ENCODE data around the gene BMP6.
"Not testable (repeated sequence)": the region's sequence is repeated elsewhere in the genome, so short reads cannot be mapped to it uniquely, and the experiment has no call there.

Gene BMP6

GRCh38 chr6:7794509-7794908 is 68.6 kb downstream of the BMP6 start:
- DNase-seq (ENCODE audit: low read depth), result no peak

GRCh38 chr6:7797386-7797785 is 71.5 kb downstream of the BMP6 start:
- DNase-seq (ENCODE audit: low read depth), result no peak

GRCh38 chr6:7798751-7799150 is 72.9 kb downstream of the BMP6 start:
- DNase-seq (ENCODE audit: low read depth), result no peak

GRCh38 chr6:7802662-7803061 is 76.8 kb downstream of the BMP6 start:
- DNase-seq (ENCODE audit: low read depth), result no peak

- DNase-seq (ENCODE audit: low read depth), result no peak
These were observed 77.3 kb downstream of the BMP6 start for GRCh38 chr6:7803214-7803613.

GRCh38 chr6:7805078-7805849 is 79.4 kb downstream of the BMP6 start:
- DNase-seq (ENCODE audit: low read depth), result no peak

- no peak for DNase-seq (ENCODE audit: low read depth)
These were observed 79.9 kb downstream of the BMP6 start for GRCh38 chr6:7805850-7806214.

- no peak for DNase-seq (ENCODE audit: low read depth)
These were observed 80.8 kb downstream of the BMP6 start for GRCh38 chr6:7806711-7807110.

- no peak for DNase-seq (ENCODE audit: low read depth)
These were observed 83.4 kb downstream of the BMP6 start for GRCh38 chr6:7809346-7809745.

GRCh38 chr6:7811441-7811840 is 85.5 kb downstream of the BMP6 start:
- no peak for DNase-seq (ENCODE audit: low read depth)

GRCh38 chr6:7812623-7813022 is 86.7 kb downstream of the BMP6 start:
- DNase-seq (ENCODE audit: low read depth), result no peak

- no peak for DNase-seq (ENCODE audit: low read depth)
These were observed 87.3 kb downstream of the BMP6 start for GRCh38 chr6:7813193-7813592.

GRCh38 chr6:7813704-7814103 is 87.8 kb downstream of the BMP6 start:
- DNase-seq (ENCODE audit: low read depth), result no peak

GRCh38 chr6:7815716-7816115 is 89.8 kb downstream of the BMP6 start:
- DNase-seq (ENCODE audit: low read depth), result no peak

GRCh38 chr6:7817184-7817583 is 91.3 kb downstream of the BMP6 start:
- not testable (repeated sequence) for DNase-seq (ENCODE audit: low read depth)

GRCh38 chr6:7818257-7819214 is 92.6 kb downstream of the BMP6 start:
- no peak for DNase-seq (ENCODE audit: low read depth)

- no peak for DNase-seq (ENCODE audit: low read depth)
These were observed 93.6 kb downstream of the BMP6 start for GRCh38 chr6:7819431-7820015.

- DNase-seq (ENCODE audit: low read depth), result no peak
These were observed 94.5 kb downstream of the BMP6 start for GRCh38 chr6:7820288-7820835.

- DNase-seq (ENCODE audit: low read depth), result no peak
These were observed 95.5 kb downstream of the BMP6 start for GRCh38 chr6:7821426-7821825.

GRCh38 chr6:7823552-7823951 is 97.7 kb downstream of the BMP6 start:
- DNase-seq (ENCODE audit: low read depth), result no peak

- no peak for DNase-seq (ENCODE audit: low read depth)
These were observed 100.1 kb downstream of the BMP6 start for GRCh38 chr6:7825986-7826385.

- DNase-seq (ENCODE audit: low read depth), result no peak
These were observed 101.2 kb downstream of the BMP6 start for GRCh38 chr6:7827142-7827541.

GRCh38 chr6:7828124-7828523 is 102.2 kb downstream of the BMP6 start:
- DNase-seq (ENCODE audit: low read depth), result no peak
